Stimulated activated CD8-positive, alpha-beta memory T cell treated with anti-CD3 and anti-CD28 coated beads, Interleukin-4, amount 100 ng/mL, for 1 hour (primary cell): Measurements from ENCODE around the gene FOLR3.
A peak's percentile ranks its signal among the peaks of the same experiment; 100 is the strongest.
"Not testable (repeated sequence)": the region's sequence is repeated elsewhere in the genome, so short reads cannot be mapped to it uniquely, and the experiment has no call there.

Experiments used
- DNase-seq, 2 donors: peaks; one replicate each; pipeline ENCODE4 v3.0.0-alpha.2; 2020; ENCODE audit warnings: low read depth in 2 of 2, low spot score in 1 of 2

FOLR3 gene

GRCh38 chr11:72135473-72135872 is at the start of gene FOLR3:
FOLR3 (plus strand) TSS chr11:72135725; CDS start chr11:72135953, 228 bp downstream.
- DNase-seq, result not testable (repeated sequence)

- DNase-seq, result no peak
These were observed 47.3 kb upstream of the FOLR3 start for GRCh38 chr11:72088076-72088808.

GRCh38 chr11:72091292-72091691 is 44.2 kb upstream of the FOLR3 start:
- peak in 1 of 2 donors; percentile 37 for DNase-seq

GRCh38 chr11:72098741-72099140 is 36.8 kb upstream of the FOLR3 start:
- DNase-seq, result no peak

GRCh38 chr11:72100009-72100408 is 35.5 kb upstream of the FOLR3 start:
- no peak for DNase-seq

- DNase-seq, result no peak
These were observed 35.1 kb upstream of the FOLR3 start for GRCh38 chr11:72100462-72100861.

- no peak for DNase-seq
These were observed 33.4 kb upstream of the FOLR3 start for GRCh38 chr11:72102162-72102561.

GRCh38 chr11:72102631-72102945 is 32.9 kb upstream of the FOLR3 start:
- DNase-seq, result no peak

- peak; percentile 96 to 97 for DNase-seq
These were observed 32.4 kb upstream of the FOLR3 start, which contains the start of gene LAMTOR1 for GRCh38 chr11:72102946-72103753. LAMTOR1 (minus strand) TSS chr11:72103297; CDS start chr11:72103224, 73 bp downstream.

GRCh38 chr11:72103754-72104167 is 31.8 kb upstream of the FOLR3 start:
- no peak for DNase-seq

GRCh38 chr11:72105888-72106287 is 29.6 kb upstream of the FOLR3 start, which contains the start of gene TOMT:
TOMT (plus strand) TSS chr11:72105924; CDS start chr11:72105952, 28 bp downstream.
- no peak for DNase-seq

GRCh38 chr11:72111300-72112142 is 24.0 kb upstream of the FOLR3 start:
- no peak for DNase-seq

GRCh38 chr11:72112143-72112977 is 23.2 kb upstream of the FOLR3 start, which contains the start of gene ANAPC15:
ANAPC15 (minus strand) TSS chr11:72112695; CDS start chr11:72111276, 1,419 bp downstream.
- peak; percentile 96 for DNase-seq

- DNase-seq, result no peak
These were observed 22.3 kb upstream of the FOLR3 start for GRCh38 chr11:72112978-72113808.

GRCh38 chr11:72114570-72114969 is 21.0 kb upstream of the FOLR3 start:
- DNase-seq, result no peak

- DNase-seq, result no peak
These were observed 19.3 kb upstream of the FOLR3 start for GRCh38 chr11:72116019-72116755.

- DNase-seq, result no peak
These were observed 16.3 kb upstream of the FOLR3 start for GRCh38 chr11:72119198-72119597.

- no peak for DNase-seq
These were observed 14.6 kb upstream of the FOLR3 start for GRCh38 chr11:72120930-72121329.

GRCh38 chr11:72122607-72123006 is 12.9 kb upstream of the FOLR3 start:
- DNase-seq, result no peak
